ENCODE measurements around the gene POGZ.

POGZ gene

DNA sequence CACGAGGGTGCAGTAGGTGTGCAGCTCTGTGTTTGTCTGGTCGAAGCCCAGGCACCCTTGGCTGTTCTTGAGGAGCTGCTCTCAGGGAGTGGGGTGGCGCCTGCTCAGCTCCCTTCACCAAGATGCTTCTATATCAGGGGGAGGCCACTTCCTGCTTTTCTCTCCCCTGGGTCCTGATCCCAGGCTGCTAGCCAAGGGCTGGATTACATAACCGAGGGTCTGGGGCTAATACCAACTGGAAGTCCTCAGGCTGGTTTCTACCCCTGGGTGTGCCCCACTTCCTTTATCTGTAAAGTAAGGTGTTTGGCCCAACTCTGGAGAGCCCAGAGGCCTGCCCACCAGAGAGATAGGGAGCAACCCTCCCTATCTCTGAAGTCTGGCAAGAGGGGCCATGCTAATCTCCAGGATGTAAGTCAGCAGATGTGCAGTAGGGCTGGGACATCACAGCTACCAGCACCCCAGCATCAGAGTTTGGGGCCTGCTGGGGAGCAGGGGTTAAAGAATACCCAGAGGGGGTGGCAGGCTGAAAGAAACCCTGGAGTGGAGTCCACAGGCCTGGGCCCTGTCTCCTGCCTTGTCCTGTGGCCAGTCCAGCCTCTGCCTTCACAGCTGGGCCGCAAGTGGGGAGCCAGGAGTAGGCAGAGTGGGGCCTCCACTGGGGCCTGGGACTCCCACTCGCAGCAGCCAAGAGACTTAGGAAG, 88.9 kb downstream of the POGZ start:
- peak; percentile 34 for DNase-seq (ENCODE audit: low read depth)

- no peak for DNase-seq (ENCODE audit: low read depth)
These were observed 89.7 kb downstream of the POGZ start for GRCh38 chr1:151369621-151370048.

DNA sequence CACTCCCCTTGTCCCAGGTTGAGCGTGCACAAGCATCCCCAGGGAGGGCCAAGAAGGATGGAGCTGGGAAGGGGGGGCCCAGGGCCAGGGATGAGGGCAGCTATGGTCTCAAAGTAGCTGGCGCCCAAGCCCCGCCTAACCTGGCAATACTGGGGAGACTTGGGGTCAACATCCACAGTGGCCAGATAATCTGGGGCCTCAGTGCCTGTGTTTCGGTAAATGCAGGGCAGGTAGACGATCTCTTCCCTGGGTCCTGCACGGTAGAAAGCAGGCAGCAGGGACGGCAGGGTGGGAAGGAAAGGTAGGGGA, 90.0 kb downstream of the POGZ start:
- DNase-seq (ENCODE audit: low read depth) = no peak

- DNase-seq (ENCODE audit: low read depth) = no peak
These were observed 90.6 kb downstream of the POGZ start for GRCh38 chr1:151368393-151369301.

GRCh38 chr1:151367658-151368392, 91.5 kb downstream of the POGZ start:
- peak; percentile 53 for DNase-seq (ENCODE audit: low read depth)

DNA sequence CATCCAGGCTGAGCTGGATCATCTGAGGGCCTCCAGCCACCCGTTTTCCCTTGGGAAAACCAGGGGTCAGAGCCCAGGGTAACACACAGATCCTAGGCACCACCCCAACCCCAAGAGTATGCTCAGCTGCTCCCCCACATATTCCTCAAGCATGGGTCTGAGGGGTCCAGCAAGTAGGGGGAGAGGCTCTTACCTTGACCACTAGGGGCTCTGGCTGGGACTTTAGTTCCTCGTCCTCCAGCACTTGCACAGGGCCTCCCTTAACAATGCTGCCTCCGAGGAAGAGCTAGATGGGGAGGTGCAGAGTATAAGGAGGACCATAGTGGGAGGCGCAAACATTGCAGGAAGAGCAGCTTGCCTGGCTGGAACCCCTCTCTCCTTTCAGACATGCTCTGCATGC, 94.3 kb downstream of the POGZ start:
- no peak for DNase-seq (ENCODE audit: low read depth)

GRCh38 chr1:151362308-151363155, 96.8 kb downstream of the POGZ start:
- DNase-seq (ENCODE audit: low read depth) = no peak

GRCh38 chr1:151361883-151362282, 97.4 kb downstream of the POGZ start:
- no peak for DNase-seq (ENCODE audit: low read depth)

- DNase-seq (ENCODE audit: low read depth) = peak; percentile 48
These were observed 102.6 kb downstream of the POGZ start for GRCh38 chr1:151356696-151357095.
